ENCODE data around the gene GSTO2.
A peak's percentile ranks its signal among the peaks of the same experiment; 100 is the strongest.
"Not testable (repeated sequence)": the region's sequence is repeated elsewhere in the genome, so short reads cannot be mapped to it uniquely, and the experiment has no call there.

Gene GSTO2

DNA sequence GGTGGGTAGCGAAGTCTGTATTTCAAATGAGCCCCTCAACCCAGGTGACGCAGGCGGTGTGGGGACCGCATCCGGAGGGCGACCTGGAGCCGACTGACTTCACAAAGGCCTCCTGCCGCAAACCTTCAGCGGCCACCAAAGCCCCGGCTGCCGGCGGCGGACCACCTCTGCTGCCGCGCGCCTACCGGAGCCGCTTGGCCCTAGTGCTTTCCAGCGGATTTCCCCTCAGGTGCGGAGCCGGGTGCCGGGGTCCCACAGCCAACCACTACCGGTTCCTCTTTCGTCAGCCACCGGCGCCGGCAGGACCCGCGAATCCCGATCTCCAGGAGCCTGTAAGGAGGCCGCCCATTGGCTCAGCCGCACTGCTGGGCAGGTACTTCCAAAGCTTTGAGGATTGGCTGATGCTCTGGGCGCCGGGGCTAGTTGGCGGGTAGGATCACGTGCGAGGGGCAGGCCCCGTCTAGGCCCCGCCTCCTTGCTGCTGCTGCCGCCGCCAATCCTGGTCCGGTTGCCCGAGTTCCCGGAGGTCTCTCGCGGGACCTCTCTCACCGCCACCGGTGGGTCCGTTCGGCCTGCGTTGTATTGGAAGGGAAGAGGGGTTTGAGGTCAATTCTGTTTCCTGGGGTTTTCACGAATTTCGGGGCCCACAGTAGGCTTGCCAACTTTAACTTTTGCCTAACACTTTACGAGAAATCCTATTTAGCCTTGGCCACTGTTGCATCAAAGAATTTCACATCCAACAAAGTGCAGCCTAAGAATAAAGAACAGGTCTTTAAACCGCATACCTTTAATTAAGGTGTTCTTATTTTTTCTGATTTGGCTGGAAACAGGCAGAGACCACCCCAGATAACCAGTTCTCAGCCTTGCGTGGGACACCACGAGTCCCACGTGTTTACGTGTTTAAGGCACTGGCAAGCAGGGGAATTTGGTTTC lies at the start of gene GSTO2:
TSS of gene GSTO2 (plus strand) at position 472 of the 933 bp plus-strand sequence. CDS start 5,732 bp downstream, outside the sequence.
- DNase-seq = peak; percentile 99

DNA sequence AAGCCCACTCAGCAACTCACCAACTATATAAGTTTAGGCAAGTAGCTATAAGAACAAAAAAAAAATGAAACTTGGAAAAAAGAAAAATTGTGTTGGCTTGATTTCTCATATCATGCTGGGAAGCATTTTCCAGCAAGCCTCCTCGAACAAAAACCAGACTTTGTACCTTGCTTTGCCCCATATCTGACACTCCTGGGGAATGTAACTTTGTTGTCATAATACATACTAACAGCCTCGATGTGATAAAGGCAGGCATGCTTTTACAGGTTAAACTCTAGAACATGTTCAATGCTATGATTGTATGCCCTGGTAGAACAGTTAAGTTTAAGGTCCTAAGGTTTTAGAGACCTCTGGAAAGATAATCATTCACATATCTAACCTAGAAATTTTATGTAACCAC lies 48.5 kb upstream of the GSTO2 start:
- DNase-seq = no peak

DNA sequence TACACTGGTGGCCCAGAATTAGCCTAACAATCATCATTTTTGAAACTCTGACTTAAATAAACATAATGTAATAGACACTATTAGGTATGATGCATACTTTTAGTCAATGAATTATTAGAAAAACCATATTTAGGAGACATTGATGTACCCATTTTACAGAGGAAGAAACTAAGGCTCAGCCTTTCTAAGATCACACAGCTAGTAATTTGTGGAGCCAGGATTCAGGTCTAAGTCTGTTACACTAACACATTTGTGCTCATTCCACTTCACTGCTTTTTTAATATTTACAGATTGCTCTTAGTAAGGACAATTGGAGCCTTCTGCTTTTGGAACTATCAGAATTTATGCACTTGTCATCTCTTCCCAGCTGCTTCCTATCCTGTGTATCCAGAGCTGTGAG lies 45.7 kb upstream of the GSTO2 start:
- no peak for DNase-seq

DNA sequence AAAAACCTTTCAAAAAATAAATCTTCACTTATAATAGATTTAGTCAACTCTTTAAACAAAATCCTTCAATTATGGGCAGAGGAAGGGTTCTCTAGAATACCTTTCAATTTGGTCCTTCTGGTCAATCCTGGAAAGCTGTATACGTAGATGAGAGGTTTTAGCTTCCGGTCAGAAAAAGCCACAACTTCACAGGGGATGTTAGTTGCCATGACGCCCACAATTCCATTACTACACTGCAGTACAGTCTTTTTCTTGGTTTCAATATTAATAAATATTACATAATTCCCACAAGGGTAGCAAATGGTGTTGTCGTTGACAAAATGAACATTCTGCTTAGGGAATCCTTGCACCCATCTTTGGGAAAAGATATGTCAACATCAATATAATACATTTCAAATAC lies 38.5 kb upstream of the GSTO2 start:
- DNase-seq = peak; percentile 8

DNA sequence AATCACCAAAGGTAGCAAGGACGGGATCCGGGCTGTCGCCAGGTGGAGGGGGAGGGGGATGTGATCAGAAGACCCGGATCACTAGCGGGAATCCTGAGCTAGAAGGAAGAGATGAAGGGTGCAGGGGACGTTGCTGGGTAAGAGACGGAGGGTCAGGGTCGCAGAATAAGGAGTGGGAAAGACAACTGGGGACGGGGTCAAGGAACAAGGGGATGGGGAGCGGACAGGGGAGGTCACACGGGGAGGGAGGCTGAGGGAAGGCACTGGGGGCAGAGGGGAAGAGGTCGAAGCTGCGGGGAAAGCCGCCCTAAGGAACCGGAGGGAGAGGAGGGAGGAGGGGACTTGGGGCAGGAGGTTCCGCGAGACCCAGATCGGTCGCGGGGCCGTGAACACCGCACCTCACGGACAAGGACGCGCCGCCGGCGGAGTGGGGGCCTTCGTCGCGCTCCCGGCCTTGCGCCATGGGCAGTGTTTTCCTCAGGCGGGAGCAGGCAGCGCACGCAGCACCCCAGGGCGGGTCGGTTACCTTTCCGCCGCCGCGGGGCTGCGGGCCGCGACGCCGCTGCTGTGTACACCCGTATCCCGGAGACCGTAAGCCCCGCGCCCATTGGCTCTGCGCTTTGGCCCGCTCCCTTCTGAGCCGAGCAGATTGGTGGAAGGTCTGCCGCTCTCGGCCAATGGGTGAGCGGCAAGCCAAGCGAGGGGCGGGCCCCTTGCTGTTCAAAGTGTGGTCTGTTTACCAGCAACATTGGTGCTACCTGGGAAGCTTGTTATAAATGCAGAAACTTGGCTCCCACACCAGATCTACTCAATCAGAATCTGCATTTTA lies 37.0 kb upstream of the GSTO2 start, which contains the start of gene CFAP43:
TSS of gene CFAP43 (minus strand) at position 581 of the 829 bp plus-strand sequence. CDS start at position 463, 118 bp downstream.
- peak; percentile 89 for DNase-seq

DNA sequence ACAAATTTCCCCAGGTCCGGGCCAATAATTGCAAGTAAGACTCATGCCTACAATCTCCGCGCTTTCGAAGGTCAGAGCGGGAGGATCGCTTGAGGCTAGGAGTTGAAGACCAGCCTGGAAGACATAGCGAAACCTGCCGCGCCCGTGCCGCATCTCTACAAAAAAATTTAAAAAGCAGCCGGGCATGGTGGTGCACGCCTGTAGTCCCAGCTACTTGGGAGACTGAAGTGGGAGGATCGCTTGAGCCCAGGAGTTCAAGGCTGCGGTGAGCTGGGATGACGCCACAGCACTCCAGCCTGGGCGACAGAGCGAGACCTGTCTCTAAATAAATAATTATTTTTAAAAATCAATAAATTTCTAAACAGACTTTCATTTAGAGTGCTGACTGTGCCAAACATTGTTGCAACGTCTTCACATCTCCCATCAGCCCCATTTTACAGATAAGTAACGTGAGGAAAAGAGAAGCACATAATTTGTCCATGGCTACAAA lies 36.3 kb upstream of the GSTO2 start:
- DNase-seq = no peak

DNA sequence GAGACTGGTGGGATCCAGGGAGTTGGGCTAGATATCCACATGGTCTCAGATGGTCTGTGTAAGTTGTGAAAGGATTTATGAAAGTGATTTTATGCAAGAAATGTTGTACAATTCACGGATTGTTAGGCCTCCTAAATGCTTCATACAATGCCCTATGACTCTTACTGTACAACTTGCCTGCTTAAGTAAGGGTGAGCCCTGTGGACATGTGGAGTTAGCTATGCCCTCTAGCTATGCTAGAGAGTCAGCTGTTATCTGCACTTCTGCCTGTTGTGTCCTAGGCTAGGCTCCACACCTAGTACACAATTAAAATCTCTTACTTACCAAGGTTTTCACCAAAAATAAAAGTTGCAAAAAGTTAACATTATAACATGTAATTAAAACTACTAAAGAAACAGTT lies 35.2 kb upstream of the GSTO2 start:
- no peak for DNase-seq

DNA sequence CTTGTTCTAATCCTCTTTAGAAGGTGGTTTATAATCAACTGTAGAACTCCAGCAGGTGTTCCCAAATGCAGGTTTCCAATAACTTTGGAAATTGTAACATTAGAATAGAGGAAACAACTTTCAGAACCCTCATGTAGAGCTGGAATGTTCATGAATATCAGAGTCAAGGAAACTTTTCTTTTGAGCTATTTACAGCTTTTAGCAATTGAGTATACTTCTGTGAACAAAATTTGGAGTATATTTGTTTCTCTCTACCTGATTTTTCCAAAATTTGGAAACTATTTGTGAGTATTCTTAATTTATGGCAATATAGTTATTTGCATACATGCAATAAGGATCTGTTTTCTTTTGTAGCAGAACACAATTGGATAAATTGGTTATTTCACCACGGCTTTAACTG lies 34.0 kb upstream of the GSTO2 start:
- no peak for DNase-seq

DNA sequence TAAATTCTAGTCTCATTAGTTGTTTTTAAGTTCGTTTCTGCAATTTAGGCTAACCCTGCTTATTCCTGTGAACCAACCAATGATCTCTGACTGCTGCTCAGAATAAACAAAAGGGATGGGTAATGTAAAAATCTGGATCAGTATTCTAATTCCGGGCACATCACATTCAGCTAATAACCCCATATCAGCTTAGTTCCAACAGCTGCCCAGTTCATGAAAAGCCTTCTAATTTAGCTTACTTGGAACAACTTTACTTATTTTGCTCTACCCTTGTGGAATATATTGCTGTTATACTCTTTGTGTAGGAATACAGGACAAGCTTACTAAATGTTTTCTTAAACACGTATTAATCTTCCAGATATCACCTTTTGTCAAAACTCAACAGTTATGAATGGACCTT lies 33.2 kb upstream of the GSTO2 start:
- DNase-seq = no peak

DNA sequence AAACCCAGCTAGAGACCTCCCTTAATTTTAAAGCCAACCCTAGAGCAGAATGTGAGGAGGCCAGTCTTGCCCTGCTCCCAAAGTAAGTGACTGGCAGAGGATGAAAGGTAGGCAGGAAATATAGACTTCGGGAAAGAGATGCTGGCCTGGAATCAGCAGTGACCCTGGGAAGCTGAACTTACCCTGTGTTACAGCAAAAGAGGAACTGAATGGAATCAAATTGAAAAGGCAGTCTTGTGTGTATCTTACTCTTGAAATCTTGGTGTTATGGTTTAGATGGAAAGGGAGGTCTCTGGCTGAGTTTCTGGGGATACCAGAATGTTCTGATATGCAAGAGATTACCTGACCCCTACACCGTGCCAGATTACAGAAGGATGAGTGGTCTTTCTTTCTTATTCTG lies 28.9 kb upstream of the GSTO2 start:
- no peak for DNase-seq

DNA sequence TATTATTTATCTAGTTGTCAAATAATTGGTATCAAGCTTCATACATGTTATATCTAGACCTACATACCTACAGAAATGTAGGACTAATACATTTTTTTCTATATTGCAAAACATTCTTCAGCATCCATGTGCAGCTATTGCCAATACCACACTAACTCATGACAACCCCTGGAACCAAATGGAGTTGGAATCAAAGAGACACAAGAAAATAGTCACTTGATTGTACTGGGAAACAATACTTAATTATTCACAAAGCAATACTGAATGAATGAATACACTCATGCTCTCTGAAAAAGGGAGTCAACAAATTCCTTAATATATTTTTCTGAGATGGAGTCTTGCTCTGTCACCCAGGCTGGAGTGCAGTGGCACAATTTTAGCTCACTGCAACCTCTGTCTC lies 26.4 kb upstream of the GSTO2 start:
- DNase-seq = no peak

DNA sequence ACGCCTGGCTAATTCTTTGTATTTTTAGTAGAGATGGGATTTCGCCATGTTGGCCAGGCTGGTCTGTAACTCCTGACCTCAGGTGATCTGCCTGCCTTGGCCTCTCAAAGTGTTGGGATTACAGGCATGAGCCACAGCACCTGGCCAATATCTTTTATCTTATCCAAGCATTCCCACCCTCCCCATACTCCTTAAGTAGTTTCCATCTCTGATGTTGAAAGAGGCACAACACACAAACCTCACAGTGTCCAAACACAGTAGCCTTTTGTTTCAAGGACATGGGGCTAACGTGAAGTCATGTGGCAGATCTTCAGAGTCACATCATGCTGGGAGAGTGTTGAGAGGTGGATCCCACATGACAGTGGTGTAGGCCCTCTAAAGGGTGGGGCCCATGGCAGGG lies 26.0 kb upstream of the GSTO2 start:
- DNase-seq = not testable (repeated sequence)

DNA sequence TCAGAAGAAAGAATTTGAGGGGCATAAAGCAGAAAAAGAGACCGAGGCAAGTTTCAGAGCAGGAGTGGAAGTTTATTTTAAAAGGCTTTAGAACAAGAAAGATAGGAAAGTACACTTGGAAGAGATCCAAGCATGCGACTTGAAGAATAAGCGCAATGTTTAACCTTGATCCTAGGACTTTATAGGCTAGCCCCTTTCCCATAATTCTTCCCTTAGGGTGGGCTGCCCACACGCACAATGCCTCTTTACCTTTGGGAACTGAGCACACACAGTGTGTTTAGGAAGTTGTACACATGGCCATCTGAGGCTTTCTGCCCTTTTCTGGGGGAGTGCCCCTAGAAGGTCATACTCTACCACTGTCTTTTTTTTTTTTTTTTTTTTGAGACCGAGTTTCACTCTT lies 25.5 kb upstream of the GSTO2 start:
- no peak for DNase-seq

DNA sequence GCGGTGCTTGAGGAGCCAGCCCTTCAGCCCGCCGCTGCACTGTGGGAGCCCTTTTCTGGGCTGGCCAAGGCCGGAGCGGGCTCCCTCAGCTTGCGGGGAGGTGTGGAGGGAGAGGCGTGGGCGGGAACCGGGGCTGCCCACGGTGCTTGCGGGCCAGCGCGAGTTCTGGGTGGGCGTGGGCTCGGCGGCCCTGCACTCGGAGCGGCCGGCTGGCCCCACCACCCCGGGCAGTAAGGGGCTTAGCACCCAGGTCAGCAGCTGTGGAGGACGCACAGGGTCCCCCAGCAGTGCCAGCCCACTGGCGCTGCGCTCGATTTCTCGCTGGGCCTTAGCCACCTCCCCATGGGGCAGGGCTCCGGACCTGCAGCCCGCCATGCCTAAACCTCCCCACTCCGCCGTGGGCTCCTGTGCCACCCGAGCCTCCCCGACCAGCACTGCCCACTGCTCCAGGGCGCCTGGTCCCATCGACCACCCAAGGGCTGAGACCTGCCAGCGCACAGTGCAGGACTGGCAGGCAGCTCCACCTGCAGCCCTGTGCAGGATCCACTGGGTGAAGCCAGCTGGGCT lies 23.8 kb upstream of the GSTO2 start:
- no peak for DNase-seq

DNA sequence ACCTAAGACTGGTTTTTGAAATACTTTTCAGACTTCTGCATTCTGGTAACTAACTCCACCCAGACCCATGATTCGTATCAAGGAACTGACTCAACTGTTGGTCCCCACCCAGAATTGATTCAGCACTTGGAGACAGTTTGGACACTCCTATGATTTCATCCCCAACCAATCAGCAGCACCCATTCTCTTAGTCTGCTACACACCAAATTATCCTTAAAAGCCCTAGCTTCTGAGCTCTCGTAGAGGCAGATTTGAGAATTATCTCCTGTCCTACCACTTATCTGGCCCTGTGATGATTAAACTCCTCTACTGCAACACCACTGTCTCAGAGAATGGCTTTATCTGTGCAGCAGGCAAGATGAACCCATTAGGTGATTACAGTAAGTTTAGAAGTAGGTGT lies 22.0 kb upstream of the GSTO2 start:
- peak; percentile 76 for DNase-seq

DNA sequence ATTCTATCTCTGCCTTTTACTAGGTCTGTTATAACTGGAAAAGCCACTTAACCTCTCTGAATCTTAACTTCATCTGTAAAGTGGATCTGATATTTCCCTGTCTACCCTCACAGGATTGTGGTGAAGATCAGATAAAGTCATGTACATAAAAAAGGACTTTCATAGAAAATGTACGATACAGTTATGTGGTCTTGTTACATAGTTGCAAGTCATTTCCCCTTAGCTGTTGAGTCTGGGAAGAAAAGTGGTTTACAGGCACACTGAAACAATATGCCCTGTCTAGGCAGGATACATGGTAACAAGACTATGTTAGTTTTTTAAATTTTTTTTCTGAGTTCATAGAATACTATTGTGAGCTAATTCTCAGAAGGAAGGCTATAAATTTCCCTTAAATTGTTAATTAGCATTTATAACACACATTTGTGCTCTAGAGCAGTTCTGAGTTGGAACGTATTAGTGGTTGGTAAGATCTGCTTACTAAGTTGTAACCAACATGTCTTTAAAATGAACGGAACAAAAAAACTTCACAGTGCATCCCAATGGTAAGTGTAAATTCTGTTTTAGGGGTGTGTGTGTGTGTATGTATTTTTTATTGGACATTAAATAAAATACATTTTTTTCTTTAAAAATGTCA lies 21.4 kb upstream of the GSTO2 start:
- DNase-seq = no peak

DNA sequence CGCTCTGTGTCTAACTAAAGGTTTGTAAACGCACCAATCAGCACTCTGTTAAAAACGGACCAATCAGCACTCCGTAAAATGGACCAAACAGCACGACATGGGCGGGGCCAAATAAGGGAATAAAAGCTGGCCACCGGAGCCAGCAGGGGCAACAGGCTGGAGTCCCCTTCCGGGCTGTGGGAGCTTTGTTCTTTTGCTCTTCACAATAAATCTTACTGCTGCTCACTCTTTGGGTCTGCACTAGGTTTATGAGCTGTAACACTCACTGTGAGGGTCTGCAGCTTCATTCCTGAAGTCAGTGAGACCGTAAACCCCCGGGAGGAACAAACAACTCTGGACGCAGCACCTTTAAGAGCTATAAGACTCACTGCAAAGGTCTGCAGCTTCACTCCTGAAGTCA lies 20.1 kb upstream of the GSTO2 start:
- DNase-seq = not testable (repeated sequence)

DNA sequence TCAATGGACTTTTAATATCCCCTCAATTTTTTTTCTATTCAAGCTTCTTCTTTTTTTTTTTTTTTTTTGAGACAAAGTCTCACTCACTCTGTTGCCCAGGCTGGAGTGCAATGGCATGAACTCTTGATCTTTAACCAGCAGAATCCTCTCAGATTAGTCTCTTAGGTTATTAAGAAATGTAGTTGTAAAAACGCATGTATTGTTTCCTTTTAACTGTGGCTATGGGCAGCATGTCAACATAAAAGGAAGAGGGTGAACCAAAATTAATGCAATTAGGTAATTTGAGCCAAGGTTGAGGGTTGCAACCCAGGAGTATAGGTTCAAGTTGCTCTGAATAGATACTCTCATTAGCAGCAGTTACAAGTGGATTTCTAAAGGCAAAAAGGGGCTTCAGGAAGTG lies 18.6 kb upstream of the GSTO2 start:
- no peak for DNase-seq

DNA sequence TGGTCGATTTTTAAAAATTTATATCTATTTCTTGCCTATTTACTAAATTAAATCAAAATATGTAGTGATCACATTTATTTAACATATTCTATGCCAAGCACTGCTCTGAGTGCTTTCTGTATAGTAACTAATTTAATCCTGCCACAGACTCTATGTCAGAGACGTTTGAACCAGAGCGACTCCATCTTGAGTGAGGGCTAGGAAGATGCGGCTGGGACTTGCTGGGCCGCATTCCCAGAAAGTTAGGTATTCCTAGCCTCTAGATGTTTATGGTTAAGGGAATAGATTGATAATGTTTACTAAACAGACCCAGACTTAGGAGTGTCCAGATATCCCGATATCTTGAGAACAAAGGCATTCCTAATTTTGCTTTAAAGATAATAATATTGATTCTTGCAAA lies 17.5 kb upstream of the GSTO2 start:
- no peak for DNase-seq

DNA sequence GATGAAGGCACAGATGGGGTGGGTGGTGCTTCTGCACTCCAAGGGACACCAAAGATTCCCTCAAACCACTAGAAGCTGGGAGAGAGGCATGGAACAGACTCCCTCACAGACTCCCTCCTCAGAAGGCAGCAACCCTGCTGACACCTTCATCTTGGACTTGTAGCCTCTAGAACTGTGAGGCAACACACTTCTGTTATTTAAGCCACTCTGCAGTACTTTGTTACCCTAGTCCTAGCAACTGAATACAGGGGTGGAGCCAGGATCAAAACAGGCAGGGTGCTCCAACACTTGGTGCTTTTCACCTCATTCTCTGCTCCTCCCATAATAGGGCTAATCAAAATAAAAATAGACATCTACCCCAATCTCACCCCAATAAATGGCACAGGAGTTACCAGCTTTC lies 16.6 kb upstream of the GSTO2 start:
- DNase-seq = no peak

DNA sequence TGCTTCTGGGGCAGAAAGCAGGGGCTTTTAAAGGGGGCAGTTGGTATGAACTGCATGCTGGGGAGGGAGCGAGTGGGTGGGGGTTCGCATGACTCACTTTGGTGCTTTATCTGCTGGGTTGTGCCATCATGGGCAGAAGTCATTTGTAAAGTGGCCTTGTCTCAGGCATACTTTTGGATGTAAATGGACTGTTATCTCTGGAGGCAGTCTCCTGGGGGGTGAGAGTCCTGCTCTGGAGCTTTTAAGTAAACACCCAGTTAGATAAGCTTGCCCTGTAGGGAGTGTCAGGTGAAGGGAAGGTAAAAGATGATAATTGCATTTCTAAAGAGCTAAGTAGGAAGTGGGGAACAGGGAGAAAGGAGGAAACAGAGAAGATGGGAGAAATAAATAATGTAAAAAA lies 15.9 kb upstream of the GSTO2 start:
- no peak for DNase-seq

DNA sequence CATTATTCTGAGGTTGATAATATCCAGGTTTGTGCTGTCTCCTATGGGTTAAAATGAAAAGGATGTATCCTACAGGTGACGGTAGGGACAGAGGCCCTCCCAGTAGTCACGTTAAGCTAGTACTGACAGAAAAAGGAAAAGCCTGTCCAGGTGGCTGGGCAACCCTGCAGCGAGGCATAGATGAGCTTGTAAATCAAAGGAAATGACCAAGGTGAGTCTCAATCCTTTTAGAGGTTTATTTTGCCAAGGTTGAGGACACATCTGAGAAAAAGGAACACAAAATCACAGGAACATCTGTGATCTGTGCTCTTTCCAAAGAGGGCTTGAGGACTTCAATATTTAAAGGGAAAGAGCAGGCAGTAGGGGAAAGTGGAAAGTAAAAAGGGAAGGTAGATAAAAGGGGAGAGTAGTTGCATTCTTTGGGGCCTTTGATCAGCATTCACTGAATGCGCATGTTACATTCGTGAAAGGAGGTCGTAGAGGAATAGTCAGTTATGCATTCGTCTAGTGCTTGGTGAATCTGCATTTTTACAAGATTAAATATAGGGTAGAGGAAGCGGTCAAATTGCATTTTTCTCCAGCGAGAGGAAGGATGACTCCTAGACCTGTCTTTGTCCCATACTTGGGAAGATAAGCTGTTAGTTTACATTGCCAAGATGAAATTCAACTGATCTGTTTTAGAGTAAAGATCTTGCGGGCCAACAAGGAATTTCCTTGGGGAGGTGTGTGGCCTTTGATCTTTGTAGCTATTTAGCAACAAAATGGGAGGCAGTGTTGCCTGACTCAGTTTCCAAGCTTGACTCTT lies 15.2 kb upstream of the GSTO2 start:
- DNase-seq = no peak

All from MV-4-11 (cell line).